ENCODE measurements around the gene CHKB. TPM values are rescaled to one million over a fixed set of nuclear protein-coding genes. Genes with fewer than 3 reads are reported as not detected.
"Not testable (repeated sequence)": the region's sequence is repeated elsewhere in the genome, so short reads cannot be mapped to it uniquely, and the experiment has no call there.

CHKB gene
- total and polyA plus RNA-seq, 2 of the 8 experiments (the other 6 are each of a cell fraction or from before 2014, with no cell fraction given), result 27.9 to 42.2 TPM

DNA sequence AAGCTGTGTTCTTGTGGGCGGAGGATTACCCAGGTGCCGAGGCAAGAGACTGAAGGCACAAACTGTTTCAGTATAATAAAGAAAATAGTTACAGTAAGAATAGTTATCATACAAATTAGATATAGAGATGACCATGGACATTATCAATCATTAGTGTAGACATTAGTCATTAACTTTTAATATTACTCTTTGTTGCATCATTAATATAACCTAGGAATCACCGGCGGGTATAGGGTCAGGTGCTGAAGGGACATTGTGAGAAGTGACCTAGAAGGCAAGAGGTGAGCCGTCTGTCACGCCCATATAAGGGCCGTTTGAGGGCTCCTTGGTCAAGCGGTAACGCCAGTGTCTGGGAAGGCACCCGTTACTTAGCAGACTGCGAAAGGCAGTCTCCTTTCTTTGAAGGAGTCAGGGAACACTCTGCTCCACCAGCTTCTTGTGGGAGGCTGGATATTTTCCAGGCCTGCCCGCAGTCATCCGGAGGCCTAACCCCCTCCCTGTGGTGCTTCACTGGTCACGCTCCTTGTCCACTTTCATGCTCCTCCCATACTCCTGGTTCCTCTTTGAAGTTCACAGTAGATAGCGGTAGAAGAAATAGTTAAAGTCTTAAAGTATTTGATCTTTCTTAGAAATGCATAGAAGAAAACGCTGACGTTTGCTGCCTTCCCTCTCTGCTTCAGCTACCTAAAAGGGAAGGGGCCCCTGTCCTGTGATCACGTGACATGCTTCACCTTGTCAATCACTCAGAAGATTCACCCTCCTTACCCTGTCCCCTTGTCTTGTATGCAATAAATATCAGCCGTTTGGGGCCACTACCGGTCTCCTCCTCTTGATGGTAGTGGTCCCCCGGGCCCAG lies 48.6 kb downstream of the CHKB start:
- H3K4me3 ChIP-seq (ENCODE audit: extremely low read depth in 1 of 4, insufficient read depth in 2 of 4, low read depth in 3 of 4, low read length in 4 of 4); H2AK5ac ChIP-seq (ENCODE audit: low read depth, low read length); H2BK5ac ChIP-seq (ENCODE audit: low read depth, low read length); H3K14ac ChIP-seq (ENCODE audit: insufficient read length); H2BK20ac ChIP-seq (ENCODE audit: low read length); H2AFZ ChIP-seq (ENCODE audit: low read length); H2BK12ac ChIP-seq (ENCODE audit: low read depth, low read length); FAIRE-seq; H3K23ac ChIP-seq (ENCODE audit: insufficient read length); H3K79me2 ChIP-seq (ENCODE audit: control insufficient read depth in 1 of 2, insufficient read depth in 2 of 2, low read length in 2 of 2); H3K36me3 ChIP-seq (ENCODE audit: control insufficient read depth in 2 of 4, insufficient read depth in 4 of 4, low read length in 3 of 4); H3K27ac ChIP-seq (ENCODE audit: low read depth, low read length); H3K56ac ChIP-seq (replicated peaks; ENCODE audit: insufficient read length, low read depth, low read length); H3K79me1 ChIP-seq (ENCODE audit: low read depth, low read length); POLR2A ChIA-PET (ENCODE audit: partially characterized antibody); H2BK120ac ChIP-seq (replicated peaks; ENCODE audit: low read depth, low read length); H2BK15ac ChIP-seq (ENCODE audit: low read length); H3K4me2 ChIP-seq (ENCODE audit: insufficient read depth in 1 of 2, low read depth in 2 of 2, low read length in 2 of 2); H4K20me1 ChIP-seq (replicated peaks in 1 of 2; ENCODE audit: control insufficient read depth in 1 of 2, insufficient read depth in 2 of 2, low read length in 2 of 2); H4K91ac ChIP-seq (replicated peaks; ENCODE audit: insufficient read length, low read length); H3K9ac ChIP-seq (replicated peaks in 1 of 4; ENCODE audit: extremely low read depth in 1 of 4, low read depth in 3 of 4, low read length in 3 of 4); H4K8ac ChIP-seq (ENCODE audit: extremely low read depth, insufficient read depth, low read length); H3K9me3 ChIP-seq (ENCODE audit: insufficient read depth in 2 of 2, low read depth in 1 of 2, low read length in 1 of 2); H3K18ac ChIP-seq (ENCODE audit: extremely low read depth, low read length); DNase-seq (ENCODE audit: low read depth in 1 of 2, low spot score in 2 of 2); H4K5ac ChIP-seq (ENCODE audit: insufficient read length, low read depth, low read length); H3K4ac ChIP-seq (replicated peaks; ENCODE audit: insufficient read length, low read depth, low read length): not testable (repeated sequence)
- H3K4me1 ChIP-seq (replicated peaks in 1 of 4; ENCODE audit: control insufficient read depth in 3 of 4, insufficient read depth in 4 of 4, low read length in 3 of 4), result peaks cover 0 to 14% (median 5%) of the 10 kb centered on the region in 4 experiments; a peak in 5 of 7 replicates
- H3K27me3 ChIP-seq (replicated peaks in 1 of 4; ENCODE audit: control insufficient read depth in 3 of 4, extremely low read depth in 1 of 4, insufficient read depth in 3 of 4, low read length in 3 of 4), result peaks cover 35 to 45% (median 42%) of the 10 kb centered on the region in 4 experiments
- CTCF ChIA-PET (ENCODE audit: partially characterized antibody), result interaction anchor here (0.9 to 1.2 kb wide), 3 partner anchors 8 to 82 kb away, joined by 3 to 5 read pairs (median 5); partner anchors contain the start of gene SCO2
- peak; percentile 83 for TF ChIP-seq SRF (IDR thresholded peaks at IDR 0.05; ENCODE audit: low read depth, low read length)
- H3K23me2 ChIP-seq (ENCODE audit: low read depth, low read length), result peaks cover 18% of the 10 kb centered on the region; the same call in 1 of the 2 replicates
- WGBS, 2 experiments (ENCODE audit: extremely low coverage in 1 of 2, insufficient coverage in 1 of 2, insufficient read length in 1 of 2, insufficient replicate concordance in 2 of 2, low coverage in 1 of 2, low lambda C conversion rate in 2 of 2, missing lambda C conversion rate in 1 of 2), result 87% methylated on average over 21 of the region's 21 CpGs; no CpG with 5 or more reads in 1 of the 2 experiments
